ENCODE results near the gene MRPS17. TPM values are rescaled to one million over a fixed set of nuclear protein-coding genes. Genes with fewer than 3 reads are reported as not detected.

The MRPS17 gene
- total RNA-seq: 12.9 and 15.5 TPM in 2 replicates

- Histone ChIP-seq H3K36me3 (ENCODE audit: control insufficient read depth, insufficient read depth, low read length) (no peaks in the 10 kb centered on the region), H3K4me3 (ENCODE audit: low read depth, low read length) (peak within 1 kb of the TSS; percentile 88), H3K27me3 (ENCODE audit: control insufficient read depth, insufficient read depth, low read length) (no peaks in the 10 kb centered on the region)
- TF ChIP-seq CTCF (IDR thresholded peaks at IDR 0.05; ENCODE audit: insufficient read depth, low read length, poor library complexity, severe bottlenecking): no peak
- peak; percentile 59 for DNase-seq (ENCODE audit: low read depth)
These were observed at the start of gene MRPS17 for GRCh38 chr7:55951637-55952351. Gene MRPS17 (plus strand): TSS chr7:55951877. CDS start chr7:55953196, 1,319 bp downstream.

GRCh38 chr7:55903985-55904759 is 47.5 kb upstream of the MRPS17 start:
- TF ChIP-seq CTCF (IDR thresholded peaks at IDR 0.05; ENCODE audit: insufficient read depth, low read length, poor library complexity, severe bottlenecking): no peak
- no peaks in the 10 kb centered on the region for H3K27me3 ChIP-seq (ENCODE audit: control insufficient read depth, insufficient read depth, low read length)
- no peaks in the 10 kb centered on the region for H3K36me3 ChIP-seq (ENCODE audit: control insufficient read depth, insufficient read depth, low read length)
- H3K4me3 ChIP-seq (ENCODE audit: low read depth, low read length): no peak overlapping the region
- no peak for DNase-seq (ENCODE audit: low read depth)

- H3K4me3 ChIP-seq (ENCODE audit: low read depth, low read length): no peak overlapping the region
- no peaks in the 10 kb centered on the region for H3K36me3 ChIP-seq (ENCODE audit: control insufficient read depth, insufficient read depth, low read length)
- TF ChIP-seq CTCF (IDR thresholded peaks at IDR 0.05; ENCODE audit: insufficient read depth, low read length, poor library complexity, severe bottlenecking): no peak
- DNase-seq (ENCODE audit: low read depth): no peak
- no peaks in the 10 kb centered on the region for H3K27me3 ChIP-seq (ENCODE audit: control insufficient read depth, insufficient read depth, low read length)
These were observed 38.9 kb upstream of the MRPS17 start for GRCh38 chr7:55912748-55913158.

GRCh38 chr7:55917771-55918170 is 33.9 kb upstream of the MRPS17 start:
- no peaks in the 10 kb centered on the region for H3K27me3 ChIP-seq (ENCODE audit: control insufficient read depth, insufficient read depth, low read length)
- no peaks in the 10 kb centered on the region for H3K36me3 ChIP-seq (ENCODE audit: control insufficient read depth, insufficient read depth, low read length)
- TF ChIP-seq CTCF (IDR thresholded peaks at IDR 0.05; ENCODE audit: insufficient read depth, low read length, poor library complexity, severe bottlenecking): no peak
- no peak overlapping the region for H3K4me3 ChIP-seq (ENCODE audit: low read depth, low read length)
- DNase-seq (ENCODE audit: low read depth): no peak

GRCh38 chr7:55928006-55928767 is 23.5 kb upstream of the MRPS17 start:
- no peak for TF ChIP-seq CTCF (IDR thresholded peaks at IDR 0.05; ENCODE audit: insufficient read depth, low read length, poor library complexity, severe bottlenecking)
- no peak for DNase-seq (ENCODE audit: low read depth)
- Histone ChIP-seq H3K27me3 (ENCODE audit: control insufficient read depth, insufficient read depth, low read length) (no peaks in the 10 kb centered on the region), H3K36me3 (ENCODE audit: control insufficient read depth, insufficient read depth, low read length) (no peaks in the 10 kb centered on the region), H3K4me3 (ENCODE audit: low read depth, low read length) (no peak overlapping the region)
